Ishikawa (cell line): ENCODE data around the gene SATB2.

Experiments used
- TCF12 ChIP-seq: IDR thresholded peaks from 2 replicates; pipeline ENCODE4 v1.6.1; 2012; ENCODE audit warnings: low read depth
- TF ChIP-seq, protein P1 (sequence below): IDR thresholded peaks from 2 replicates; pipeline ENCODE4 v1.6.1; 2012
- TF ChIP-seq, protein P2 (sequence below): IDR thresholded peaks from 2 replicates; pipeline ENCODE4 v1.6.1; 2012; ENCODE audit warnings: low read depth, mild to moderate bottlenecking
- TF ChIP-seq, protein P3 (sequence below): IDR thresholded peaks from 2 replicates; pipeline ENCODE4 v1.6.1; 2012

DNA sequence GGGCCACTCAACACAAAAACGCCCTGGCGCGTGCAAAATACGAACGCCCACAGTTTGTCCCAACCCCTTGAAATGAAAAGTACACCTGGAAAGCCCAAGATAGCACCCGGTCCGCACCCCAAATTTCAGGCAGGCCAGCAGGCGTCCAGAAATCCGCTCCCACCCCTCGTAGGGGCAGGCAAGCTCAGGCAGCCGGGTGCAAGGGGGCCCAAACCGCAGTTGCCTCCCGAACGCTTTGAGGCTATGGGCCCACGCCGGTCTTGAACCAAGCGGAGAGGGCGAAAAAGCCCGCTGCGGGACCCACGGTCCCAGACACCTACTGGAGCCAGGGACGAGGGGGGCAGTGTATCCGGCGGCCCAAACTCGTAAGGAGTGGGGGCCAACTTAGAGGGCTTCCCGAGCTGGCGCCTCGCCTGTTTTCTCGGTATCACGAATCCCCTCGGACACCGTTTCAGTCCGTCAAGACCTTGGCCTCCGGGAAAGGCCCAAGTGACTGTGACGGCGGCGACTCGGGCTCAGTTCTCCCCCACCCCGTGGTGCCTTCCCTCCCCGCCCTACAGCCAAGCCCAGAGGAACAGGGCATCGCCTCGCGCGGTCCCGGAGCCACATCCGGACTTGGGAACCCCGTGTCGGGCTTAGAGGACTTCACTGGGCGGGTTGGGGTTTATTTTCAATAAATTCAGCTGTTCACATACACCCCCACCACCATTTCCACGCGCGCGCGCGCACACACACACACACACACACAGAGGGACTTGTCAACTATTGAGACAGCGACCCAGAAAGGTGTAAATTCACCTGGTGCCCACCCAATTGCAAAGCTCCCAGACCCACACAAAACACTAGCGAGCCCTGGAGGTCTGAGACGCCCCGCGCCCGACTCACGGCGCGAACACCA lies 6.2 kb upstream of the SATB2 start:
- TF ChIP-seq TCF12: no peak
- TF ChIP-seq, protein P1, sequence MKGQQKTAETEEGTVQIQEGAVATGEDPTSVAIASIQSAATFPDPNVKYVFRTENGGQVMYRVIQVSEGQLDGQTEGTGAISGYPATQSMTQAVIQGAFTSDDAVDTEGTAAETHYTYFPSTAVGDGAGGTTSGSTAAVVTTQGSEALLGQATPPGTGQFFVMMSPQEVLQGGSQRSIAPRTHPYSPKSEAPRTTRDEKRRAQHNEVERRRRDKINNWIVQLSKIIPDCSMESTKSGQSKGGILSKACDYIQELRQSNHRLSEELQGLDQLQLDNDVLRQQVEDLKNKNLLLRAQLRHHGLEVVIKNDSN: no peak
- TF ChIP-seq, protein P2, sequence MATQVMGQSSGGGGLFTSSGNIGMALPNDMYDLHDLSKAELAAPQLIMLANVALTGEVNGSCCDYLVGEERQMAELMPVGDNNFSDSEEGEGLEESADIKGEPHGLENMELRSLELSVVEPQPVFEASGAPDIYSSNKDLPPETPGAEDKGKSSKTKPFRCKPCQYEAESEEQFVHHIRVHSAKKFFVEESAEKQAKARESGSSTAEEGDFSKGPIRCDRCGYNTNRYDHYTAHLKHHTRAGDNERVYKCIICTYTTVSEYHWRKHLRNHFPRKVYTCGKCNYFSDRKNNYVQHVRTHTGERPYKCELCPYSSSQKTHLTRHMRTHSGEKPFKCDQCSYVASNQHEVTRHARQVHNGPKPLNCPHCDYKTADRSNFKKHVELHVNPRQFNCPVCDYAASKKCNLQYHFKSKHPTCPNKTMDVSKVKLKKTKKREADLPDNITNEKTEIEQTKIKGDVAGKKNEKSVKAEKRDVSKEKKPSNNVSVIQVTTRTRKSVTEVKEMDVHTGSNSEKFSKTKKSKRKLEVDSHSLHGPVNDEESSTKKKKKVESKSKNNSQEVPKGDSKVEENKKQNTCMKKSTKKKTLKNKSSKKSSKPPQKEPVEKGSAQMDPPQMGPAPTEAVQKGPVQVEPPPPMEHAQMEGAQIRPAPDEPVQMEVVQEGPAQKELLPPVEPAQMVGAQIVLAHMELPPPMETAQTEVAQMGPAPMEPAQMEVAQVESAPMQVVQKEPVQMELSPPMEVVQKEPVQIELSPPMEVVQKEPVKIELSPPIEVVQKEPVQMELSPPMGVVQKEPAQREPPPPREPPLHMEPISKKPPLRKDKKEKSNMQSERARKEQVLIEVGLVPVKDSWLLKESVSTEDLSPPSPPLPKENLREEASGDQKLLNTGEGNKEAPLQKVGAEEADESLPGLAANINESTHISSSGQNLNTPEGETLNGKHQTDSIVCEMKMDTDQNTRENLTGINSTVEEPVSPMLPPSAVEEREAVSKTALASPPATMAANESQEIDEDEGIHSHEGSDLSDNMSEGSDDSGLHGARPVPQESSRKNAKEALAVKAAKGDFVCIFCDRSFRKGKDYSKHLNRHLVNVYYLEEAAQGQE: no peak
- TF ChIP-seq, protein P3, sequence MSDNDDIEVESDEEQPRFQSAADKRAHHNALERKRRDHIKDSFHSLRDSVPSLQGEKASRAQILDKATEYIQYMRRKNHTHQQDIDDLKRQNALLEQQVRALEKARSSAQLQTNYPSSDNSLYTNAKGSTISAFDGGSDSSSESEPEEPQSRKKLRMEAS: no peak
